ENCODE results near the gene CAMSAP2.
A peak's percentile ranks its signal among the peaks of the same experiment; 100 is the strongest.

CAMSAP2 gene

DNA sequence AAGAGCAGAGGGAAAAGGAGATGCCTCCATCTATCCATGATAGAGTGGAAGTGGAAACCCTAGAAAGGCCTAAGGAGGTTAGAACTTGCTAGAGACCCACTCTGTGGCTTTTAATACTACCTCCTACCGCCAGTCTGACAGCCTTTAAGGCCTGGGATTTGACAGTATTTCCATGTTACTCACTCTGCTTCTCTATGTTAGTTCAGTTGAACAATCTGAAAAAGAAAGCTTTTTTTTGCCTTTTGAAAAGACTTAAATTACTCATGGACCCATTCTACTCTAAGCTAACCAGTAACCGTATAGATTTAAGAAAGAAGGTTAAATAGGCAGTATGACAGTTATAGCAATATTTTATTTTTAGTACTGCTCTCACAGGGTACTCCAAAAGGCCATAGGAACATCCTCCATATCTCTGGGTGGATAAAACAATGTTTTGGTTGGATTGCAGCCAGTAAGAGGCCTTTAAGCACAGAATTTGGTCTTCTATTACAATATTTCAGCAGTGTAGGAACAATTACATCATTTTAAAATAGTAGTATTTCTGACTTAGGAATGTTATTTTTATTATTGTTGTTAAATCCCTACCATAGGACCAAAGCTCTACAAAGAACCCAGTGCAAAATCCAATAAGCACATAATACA is 118.1 kb downstream of the CAMSAP2 start:
- no peak for DNase-seq

DNA sequence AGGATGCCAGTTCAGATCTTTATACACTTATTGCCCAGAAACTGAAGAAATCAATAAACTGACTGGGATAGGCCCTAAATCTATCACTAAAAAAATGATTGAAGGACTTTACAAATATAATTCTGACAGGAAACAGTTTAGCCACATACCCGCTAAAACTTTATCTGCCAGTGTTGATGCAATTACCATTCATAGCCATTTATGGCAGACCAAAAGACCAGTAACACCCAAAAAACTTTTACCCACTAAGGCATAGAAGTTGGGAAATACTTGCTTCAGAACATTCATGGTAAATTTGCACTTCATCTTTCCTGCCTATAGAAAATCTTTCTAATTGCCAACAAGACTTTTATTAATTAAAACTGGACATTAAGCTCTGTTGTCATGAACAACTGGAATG is 119.1 kb downstream of the CAMSAP2 start:
- no peak for DNase-seq

DNA sequence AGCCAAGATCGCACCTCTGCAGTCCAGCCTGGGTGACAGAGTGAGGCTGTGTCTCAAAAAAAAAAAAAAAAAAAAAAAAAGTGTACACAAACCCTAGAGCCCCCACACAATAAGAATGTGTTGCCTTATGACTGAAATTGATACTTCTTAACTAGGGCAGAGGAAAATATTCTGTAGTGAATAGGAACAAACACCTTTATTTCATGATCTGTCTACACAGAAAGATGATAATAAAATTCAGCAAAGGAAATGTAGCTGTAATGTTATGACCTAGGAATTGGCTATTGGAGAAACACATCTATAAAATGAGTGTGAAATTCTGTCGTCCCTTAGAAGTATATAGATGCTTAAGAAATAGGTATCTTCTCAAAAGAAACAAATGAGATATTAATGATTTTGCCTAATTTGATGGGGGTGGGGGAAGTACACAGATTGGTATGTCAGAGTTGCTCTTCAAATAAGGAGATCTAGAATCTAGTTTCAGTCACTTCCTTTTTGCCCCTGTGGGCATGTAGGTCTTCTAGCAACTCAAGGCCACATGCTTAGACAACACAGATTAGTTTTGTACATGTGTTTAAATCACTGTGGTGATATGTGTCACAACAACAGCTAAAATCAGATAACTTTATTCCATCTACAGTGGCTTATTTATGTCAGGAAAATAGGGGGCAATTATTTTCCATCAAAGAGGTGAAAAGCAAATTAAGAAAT is 123.4 kb downstream of the CAMSAP2 start:
- no peak for DNase-seq

DNA sequence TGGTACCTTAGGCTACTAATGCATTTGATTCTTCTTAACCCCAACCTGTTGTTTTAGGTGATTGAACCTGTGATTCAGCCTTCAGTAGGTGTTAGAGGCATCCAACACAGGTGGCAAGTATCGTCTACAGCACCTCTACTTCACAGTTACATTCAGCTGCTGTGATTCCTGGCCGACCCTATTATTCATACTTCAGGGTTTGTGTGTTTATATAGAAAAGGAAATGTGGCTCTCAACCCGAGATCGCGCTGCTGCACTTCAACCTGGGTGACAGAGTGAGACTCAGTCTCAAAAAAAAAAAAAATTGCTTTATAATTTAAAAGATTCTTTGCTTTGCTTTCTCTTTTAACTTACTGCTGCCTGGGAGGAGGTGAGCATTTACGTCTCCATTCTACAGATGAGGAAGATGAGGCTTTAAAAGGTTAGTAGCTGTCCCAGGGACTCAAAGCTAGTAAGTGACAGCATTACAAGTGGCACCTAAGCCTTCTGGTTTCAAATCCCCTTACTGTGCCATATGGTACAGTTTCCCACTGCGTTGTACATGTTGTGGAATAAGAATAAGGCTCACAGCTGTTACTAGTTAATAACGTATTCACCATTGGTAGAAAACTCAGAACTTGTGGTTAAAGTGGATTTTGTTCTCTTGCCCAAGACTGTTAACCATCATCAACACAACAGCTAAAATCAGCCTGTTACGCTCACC is 124.2 kb downstream of the CAMSAP2 start:
- no peak for DNase-seq

DNA sequence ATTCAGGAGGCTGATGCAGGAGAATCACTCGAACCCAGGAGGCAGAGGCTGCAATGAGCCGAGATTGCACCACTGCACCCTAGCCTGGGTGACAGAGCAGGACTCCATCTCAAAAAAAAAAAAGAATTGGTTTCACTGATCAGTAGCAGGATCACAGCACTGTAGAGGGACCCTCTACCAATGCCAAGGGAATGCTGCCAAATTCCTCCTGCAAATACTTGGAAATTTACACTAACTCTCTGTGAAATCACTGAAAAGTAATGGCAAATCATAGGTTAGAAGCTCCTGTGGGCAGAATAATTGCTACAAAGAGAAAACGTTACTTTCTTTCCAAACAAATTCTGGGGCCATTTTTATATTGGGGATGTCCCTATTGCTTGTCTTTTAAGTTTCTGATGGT is 127.4 kb downstream of the CAMSAP2 start:
- DNase-seq: no peak

DNA sequence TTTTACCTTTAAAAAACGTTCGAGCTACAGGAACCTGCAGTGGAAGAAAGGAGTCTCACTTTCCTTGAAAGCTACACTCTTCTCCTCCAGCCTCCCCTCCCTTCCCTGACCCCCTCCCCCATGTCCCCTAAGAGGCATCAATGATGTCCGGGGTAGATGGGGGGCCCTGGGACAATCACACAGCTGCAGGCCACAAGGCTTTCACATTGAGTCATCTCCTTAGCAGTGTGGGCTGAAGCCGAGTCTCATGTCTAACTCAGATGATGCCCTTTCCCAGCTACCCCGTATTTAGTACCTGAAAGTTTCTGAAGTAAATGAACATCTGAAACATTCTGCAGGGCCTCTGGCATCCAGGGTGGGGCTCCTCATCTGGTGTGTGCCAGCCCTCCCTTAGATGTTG is 127.8 kb downstream of the CAMSAP2 start:
- peak in 1 of 2 donors; percentile 26 for DNase-seq

DNA sequence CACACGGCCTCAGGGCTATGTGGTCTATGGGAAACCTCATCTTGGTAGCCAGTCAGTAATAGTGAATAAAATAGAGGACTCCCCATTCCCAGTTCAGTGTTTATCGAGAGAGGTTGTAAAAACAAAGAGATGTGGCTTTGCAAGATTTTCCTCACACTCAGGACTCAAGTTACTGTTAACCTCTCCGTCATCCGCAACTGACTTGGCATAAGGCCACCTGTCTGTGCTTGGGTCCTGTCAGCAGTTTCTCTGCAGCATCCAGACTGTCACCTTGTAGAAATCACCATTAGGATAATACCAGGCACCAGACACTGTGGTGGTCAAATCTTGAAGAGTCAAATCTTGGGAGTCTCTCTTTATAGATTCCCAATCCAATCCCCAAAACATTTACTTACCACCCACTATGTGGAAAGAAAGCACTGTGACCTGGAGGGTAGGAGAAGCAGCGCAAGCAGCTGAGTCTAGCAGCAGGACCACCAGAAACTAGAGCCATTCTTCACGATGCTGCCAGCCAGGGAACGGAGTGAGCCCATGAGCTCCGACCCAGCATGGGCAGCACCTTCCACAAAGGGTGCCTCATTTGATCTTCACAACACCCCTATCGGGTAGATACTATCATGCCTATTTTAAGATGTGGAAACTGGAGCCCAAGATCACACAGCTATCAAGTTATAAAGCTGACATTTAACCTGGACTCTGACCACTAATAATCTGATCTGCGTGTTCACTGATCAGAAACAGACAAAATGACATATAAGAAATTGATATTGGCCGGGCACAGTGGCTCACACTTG is 128.5 kb downstream of the CAMSAP2 start:
- no peak for DNase-seq

DNA sequence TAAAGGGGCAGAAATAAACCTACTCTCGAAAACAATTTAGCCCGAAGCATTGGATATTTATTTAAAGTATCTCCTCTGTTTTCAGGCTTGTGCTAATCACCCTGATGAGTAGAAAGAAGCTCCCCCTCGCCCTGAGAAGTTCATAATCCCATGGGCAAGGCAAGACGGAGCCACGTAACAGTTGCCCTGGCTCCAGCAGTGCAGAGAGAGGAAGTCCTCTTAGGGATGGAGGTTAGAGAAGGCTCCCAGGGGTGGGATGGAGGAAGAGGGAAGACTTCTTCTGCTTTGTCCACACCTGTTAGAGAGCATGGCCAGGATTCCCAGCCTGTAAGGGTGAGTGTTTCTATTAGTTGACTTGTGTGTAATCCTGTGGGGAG is 130.7 kb downstream of the CAMSAP2 start:
- no peak for DNase-seq

DNA sequence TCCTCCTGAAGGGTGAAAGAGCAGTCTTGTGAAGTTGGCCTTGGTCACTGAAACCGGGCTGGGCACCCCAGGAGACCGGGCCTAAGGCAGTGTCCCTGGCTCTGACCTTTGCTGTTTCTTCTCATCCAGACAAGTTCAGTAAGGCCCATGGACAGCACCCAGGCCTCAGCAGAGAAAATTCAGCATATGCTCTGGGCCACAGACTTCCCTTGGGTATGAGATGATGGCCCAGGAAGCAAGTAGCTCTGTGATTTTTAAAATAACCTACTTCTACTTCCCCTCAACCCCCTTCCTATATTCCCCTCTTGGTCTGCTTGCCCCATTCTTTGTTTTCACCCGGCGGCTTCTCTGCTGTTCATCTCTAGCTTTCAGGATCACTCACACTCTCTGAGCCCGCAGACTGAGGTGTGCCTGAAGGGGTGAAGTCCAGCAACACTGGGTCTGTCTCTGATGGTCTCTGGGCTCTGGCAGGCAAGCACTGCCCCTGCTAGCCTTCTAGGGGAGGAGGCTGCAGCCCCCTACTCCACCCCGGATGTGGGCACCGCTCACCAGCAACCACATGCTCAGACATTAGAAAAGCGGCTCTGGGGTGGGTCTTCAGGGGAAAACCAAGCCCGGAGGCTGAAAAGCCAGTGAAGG is 131.2 kb downstream of the CAMSAP2 start:
- DNase-seq: no peak

DNA sequence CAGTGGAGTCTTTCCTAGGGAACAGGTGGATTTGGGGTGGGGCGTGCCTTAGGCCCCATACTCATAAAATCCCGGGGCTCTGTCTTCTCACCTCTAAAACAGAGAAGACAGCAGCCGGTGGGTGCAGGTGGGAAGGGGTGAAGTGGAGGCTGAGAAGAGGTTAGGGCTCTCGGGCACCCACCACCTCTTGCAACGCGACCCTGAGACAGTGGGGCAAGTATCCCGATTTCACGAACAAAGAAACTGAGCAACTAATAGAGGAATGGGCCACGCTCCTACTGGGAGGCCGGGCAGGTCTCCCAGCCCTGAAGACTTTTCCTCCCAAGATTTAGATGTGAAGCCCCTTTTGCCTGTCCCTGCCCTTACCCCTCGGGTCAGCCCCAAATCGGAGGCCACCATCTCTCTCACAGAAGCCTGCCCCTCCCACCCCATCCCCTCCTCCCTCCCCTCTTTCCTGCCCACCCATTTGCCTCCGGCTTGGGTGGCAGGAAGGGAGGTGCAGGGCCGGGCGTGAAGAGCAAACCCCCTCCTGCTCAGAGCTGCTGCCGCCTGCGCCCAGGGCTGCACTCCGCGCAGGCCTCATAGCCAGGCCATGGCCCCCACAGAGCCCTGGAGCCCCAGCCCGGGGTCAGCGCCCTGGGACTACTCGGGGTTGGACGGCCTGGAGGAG is 133.9 kb downstream of the CAMSAP2 start, which contains the start of gene GPR25:
TSS of gene GPR25 (plus strand) at position 536 of the 670 bp plus-strand sequence. CDS start at position 593, 57 bp downstream.
- DNase-seq: no peak

DNA sequence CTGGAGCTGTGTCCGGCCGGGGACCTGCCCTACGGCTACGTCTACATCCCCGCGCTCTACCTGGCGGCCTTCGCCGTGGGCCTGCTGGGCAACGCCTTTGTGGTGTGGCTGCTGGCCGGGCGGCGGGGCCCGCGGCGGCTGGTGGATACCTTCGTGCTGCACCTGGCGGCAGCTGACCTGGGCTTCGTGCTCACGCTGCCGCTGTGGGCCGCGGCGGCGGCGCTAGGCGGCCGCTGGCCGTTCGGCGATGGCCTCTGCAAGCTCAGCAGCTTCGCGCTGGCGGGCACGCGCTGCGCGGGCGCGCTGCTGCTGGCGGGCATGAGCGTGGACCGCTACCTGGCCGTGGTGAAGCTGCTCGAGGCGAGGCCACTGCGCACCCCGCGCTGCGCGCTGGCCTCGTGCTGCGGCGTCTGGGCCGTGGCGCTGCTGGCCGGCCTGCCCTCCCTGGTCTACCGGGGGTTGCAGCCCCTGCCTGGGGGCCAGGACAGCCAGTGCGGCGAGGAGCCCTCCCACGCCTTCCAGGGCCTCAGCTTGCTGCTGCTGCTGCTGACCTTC is 134.5 kb downstream of the CAMSAP2 start:
- DNase-seq: no peak

DNA sequence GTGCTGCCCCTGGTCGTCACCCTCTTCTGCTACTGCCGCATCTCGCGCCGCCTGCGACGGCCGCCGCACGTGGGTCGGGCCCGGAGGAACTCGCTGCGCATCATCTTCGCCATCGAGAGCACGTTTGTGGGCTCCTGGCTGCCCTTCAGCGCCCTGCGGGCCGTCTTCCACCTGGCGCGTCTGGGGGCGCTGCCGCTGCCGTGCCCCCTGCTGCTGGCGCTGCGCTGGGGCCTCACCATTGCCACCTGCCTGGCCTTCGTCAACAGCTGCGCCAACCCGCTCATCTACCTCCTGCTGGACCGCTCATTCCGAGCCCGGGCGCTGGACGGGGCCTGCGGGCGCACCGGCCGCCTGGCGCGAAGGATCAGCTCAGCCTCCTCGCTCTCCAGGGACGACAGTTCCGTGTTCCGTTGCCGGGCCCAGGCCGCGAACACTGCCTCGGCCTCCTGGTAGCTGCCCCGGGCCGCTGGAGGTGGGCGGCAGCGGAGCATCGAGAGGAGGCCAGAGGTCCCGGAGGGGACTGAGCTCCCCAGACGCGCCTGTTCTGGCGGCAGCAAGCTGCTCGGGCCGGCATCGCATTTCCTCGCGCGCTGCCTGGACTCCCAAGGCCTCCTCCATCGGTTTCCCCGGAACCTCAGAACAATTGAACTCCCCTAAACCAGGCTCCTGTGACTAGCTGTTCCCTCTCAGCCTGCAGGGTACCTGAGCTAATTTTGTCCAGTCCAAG is 135.1 kb downstream of the CAMSAP2 start:
- no peak for DNase-seq

DNA sequence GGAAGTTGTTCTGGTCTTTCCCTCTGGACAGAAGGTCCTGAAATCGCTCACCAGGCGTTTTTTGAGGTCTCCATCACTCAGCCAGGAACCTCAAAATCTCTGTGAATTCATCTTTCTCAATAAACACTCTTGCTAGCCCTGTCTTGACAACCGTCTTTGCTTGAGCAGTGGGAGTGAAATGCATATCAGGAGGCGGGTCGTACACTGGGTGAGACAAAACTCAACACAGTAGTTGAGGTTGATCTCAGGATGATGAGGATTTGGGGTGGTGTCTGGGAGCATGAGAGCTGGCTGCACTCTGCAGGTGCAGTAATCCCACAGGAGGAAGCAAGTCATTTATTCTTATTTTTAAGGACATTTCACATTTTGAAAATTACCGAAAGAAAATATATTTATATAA is 136.0 kb downstream of the CAMSAP2 start:
- DNase-seq: no peak

DNA sequence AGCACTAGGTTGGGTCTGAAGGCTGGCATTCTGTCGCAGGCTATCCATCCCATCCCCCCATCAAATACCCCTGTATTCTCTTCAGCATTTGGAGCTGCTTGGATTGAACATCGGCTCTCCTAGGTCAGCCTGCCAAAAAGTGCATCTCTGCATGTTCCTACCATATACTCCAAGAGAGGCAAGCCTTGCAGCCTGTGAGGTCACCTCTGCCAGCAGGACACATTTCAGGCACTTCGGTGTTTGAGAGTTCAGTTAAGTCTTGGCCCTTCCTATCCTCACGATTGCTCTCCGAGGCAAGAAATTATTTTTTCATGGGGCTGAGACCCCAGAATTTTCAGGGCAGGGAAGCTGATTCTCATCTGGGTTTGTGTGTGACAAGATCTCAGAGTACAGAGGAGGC is 136.7 kb downstream of the CAMSAP2 start:
- DNase-seq: no peak

DNA sequence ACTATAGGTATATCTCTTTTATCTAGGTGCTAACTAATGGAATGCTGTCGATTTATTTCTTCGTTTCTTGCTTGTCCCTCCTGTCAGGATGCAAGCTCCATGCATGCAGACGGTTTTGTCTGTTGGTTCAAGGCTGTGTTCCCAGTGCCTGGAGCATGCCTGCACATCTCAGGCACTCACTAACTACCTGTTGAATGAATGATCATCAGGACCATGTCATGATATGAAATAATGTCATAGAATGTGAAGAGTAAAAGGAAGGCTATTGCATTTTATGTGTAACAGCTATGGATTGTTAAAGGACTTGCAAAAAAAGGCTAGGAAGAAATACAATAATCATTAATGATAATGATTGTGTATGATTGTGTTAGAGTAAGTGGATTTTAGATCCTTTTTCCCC is 138.3 kb downstream of the CAMSAP2 start:
- DNase-seq: no peak

DNA sequence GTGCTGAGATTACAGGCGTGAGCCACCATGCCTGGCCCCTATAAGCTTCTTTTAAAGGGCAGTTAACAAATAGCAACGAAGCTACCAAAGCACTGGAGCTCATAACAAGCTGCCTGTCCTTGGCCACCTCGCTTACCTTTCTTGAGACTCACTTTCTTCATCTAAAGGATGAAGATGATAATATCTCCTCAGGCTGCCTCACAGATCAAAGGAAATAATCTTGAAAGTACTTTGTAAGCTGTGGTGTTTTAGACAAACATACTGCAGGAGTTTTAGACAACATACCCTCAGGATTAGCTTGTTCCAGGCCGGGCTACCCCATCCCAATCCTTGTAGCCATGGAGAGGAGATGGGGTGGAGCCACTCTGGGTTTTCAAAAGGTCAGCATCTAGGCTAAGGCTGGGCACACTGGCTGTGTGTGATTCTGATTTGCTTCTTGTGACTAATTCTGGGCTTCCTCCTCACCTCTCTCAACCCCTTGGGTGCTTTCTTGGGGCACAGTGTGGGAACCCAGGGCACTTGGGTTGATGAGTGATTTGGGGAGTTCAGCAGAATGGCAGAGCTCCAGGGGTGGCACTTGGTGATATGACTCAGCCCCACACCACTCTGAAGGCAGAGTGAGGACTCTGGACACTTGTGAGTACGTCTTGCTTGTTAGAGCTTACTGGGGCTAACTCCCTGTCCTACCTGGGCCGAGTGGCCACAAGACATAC is 139.3 kb downstream of the CAMSAP2 start:
- peak; percentile 53 for DNase-seq

DNA sequence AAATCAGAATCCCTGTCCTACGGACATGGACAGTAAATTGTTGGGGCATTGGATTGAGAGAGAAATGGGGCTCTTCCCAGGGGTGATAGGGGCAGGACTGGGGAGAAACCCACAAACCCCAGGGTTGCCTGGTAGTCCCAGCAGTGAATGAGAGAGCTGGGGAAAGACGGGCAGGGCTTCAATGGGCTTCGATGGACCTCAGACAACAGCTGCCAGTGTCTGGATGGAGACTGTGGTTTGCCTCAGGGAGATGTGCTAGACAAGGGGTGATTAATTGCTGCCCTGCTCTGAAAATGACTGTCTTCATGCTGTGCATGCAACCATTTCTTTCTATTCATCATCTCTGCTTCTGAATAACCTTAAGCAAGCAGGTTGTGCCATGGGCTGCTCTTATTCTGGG is 141.5 kb downstream of the CAMSAP2 start:
- no peak for DNase-seq

DNA sequence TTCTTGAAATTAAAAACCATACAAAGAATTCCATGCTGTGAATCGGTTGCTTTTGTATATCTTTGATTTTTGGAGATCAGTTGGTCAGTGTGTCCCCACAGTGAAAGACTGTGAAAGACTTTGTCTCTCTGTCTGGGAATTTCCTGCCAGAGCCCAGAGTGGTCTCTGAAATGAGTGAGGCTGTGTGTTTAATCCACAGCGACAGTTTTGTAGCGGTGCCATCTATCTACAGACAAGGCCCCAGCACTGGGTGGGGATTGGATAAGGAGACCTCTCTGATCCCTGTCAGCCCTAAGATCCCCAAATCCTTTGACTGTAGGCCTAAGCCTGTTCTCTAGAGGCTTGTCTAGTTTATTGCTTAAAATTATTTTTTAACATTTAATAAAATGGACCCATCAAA is 144.4 kb downstream of the CAMSAP2 start:
- DNase-seq: no peak

DNA sequence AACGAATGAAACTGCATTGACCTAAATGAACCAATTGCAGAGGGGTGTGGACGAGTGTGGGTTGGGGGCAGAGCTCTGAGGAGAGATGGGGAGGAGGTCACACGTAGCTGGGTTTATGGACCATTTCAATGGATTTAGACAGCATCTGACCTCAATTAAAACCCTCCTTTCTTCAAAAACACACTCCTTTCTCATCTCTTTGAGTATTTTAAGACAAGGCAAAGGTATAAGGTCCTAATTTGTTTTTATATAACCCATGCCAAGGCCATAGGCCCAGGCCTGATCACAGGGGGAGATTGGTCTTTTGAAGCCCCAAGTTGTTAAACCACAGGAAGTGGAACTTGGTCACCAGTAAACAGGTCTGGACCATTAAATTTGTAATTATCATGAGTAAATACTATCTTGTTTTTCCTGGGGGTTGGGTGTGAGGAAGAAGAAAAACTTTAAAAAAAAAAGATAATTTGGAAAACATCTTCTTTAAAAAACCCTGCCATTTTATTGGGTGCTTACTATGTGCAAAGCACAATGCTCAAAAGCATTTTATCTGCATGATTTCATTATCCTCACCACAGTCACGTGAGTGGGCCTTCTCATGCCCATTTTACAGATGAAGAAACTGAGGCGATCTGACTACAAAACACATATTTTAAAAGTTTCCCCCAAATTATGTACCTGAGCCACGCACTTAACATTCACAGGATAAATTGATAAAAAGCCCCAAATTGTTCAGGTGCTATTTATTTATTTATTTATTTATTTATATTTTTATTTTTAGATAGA is 147.1 kb downstream of the CAMSAP2 start:
- no peak for DNase-seq

DNA sequence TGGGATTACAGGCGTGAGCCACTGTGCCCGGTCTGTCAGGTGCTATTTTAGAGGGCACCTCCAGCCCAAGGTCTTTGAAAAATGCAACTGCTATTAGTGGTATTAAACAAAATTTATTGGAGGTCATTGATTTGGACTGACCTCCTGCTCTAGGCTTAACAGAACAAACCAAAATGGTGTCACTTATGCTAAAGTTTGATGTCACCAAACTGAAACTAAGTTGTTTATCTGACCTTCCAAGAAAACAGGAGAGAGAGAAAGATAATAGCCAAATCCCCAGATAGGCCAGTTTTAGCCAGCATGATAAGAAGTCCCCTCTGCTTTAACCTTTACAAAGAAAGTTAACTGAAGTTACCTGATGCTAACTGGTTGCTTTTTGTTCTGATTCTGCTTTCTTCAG is 147.9 kb downstream of the CAMSAP2 start:
- DNase-seq: no peak
